NCI-H2107 treated with DMSO at 0.1 percent for 48 hours (cell line): Measurements from ENCODE around the gene DEF6.

Source experiments
- DNase-seq: peaks from one replicate; lab custom pipeline; 2025; ENCODE audit not compliant: unreplicated experiment; lab: John Stamatoyannopoulos, UW

The DEF6 gene

DNA sequence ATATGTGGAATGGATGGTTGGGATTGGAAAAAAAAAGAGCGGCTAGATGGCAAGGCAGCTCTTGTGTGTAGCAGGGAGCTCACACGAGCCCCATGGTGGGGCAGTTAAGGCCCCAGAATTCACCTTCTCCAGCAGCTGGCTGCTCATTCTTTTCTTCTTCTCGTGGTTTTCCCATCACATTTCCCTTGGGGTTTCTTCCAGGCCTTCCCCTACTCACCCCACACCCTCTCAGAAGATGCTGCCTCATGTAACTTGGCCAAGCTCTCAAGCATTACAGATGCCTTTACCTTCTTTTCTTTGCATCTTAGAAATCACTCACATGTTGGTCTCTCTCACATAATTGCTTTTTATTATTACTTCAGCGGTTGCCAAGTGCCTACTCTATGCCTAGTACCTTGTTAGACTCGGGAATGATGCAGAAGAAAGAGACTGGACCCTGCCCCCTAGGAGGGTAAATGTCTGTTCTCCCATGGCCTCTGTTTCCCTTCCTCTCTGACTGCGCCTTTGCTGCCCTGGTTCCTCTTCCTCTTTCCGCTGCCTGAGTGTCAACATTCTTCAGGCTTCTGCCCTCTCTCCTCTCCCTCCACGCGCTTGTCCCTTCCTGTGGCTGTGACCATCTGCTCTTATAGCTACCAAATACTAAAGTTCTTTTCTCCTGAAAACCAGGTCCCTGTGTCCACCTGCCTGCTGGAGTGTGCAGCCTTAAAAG lies 73.3 kb downstream of the DEF6 start:
- no peak for DNase-seq
